ENCODE measurements around the gene OGFOD3.

Gene OGFOD3

DNA sequence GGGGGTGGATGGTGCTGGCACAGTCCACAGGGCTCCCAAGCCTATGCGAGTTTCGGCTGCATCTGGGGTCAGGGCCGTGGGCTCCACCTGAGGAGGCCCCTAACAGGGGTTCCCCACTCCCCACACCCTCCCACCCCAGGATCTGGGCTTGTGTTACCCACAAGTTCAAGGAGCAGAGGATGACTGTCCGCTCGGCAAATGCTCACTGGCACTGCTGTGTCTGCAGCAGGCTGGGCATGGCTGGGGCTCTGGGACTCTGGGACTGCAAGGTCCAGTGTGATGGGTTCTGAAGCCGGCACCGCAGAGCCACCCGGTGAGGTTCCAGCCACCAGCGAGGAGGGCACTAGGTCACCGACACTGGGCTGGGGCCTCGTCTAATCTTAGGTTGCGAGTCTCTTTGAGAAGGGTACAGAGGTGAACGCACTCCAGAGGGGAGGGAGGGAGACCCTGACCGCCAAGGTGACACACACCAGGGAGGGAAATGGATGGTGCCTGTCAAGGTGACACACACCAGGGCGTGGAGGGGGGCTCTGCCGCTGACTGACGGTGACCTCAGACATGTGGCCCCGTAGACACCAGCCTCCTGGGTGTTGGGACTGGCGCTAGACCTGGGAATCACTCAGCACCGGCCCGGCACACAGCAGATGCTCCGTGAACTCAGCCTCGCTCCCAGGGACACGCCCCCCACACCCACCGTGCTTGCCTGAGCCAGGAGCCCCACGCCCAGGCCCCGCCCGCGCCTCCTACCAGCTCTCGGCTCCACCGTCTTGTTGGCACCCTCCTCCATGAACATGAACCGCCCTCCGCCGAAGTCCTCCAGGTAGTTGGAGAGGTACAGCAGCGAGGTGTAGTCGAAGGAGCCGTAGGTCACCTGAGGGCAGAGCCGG is 20.7 kb downstream of the OGFOD3 start:
- DNase-seq: no peak
- TF ChIP-seq POLR2A (IDR thresholded peaks at IDR 0.05; ENCODE audit: low read length): no peak
- TF ChIP-seq GATA1 (IDR thresholded peaks at IDR 0.05; ENCODE audit: low read depth, low read length): no peak

DNA sequence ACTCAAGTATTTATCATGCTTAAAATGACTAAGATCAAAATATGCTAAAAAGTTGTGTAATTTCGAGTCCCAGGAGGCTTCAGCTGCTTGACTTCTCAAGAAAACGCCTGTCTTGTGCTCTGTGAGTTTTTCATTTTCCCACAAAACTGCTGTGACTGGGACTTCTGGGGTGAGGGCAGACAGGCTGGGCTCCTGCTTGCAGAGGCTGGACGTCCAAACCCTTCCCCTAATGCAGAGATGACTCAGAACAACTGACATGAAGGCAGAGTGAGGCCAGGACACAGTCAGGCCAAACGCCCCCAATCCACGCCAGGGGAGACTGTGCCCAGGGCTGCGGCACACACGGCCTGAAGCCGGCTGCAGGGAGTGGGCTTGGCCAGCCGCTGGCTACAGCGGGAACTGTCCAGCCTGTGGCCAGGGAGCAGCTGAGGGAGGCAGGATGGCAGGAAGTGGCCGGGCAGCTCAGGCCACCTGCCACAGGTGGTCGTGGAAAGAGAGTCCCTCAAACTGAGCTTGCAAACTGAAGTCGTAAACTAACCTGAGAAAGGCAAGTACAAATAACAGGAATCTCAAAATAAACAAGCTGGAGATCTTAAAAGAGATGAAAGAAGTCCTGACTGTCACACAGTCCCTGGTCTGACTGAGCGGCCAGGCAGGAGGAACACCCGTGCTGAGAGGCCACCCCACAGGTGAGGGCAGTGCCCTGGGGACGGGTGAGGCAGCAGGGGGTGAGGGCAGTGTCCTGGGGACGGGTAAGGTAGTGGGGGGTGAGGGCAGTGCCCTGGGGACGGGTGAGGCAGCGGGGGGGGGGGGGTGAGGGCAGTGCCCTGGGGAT is 21.6 kb downstream of the OGFOD3 start:
- no peak for DNase-seq
- TF ChIP-seq POLR2A (IDR thresholded peaks at IDR 0.05; ENCODE audit: low read length): no peak
- no peak for TF ChIP-seq GATA1 (IDR thresholded peaks at IDR 0.05; ENCODE audit: low read depth, low read length)

DNA sequence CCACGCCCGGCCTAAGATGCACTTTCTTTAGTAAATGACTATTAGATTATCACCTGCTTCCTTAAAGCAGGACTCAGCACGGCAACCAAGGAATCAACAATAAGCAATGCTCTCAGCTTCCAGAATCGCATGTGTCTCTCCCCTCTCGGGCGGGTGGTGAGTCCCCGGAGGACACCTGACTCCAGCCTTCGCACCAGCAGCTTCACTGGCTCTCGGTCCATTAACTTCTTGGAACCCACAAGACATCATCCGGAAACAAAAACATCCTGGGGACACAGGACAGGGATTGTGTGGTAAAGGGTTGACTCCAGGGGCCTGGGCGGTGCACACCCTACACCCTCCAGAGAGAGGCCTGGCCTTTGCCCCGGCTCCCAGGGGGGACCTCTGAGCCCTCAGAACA is 24.1 kb downstream of the OGFOD3 start:
- TF ChIP-seq GATA1 (IDR thresholded peaks at IDR 0.05; ENCODE audit: low read depth, low read length) (no peak), POLR2A (IDR thresholded peaks at IDR 0.05; ENCODE audit: low read length) (no peak)
- DNase-seq: no peak

DNA sequence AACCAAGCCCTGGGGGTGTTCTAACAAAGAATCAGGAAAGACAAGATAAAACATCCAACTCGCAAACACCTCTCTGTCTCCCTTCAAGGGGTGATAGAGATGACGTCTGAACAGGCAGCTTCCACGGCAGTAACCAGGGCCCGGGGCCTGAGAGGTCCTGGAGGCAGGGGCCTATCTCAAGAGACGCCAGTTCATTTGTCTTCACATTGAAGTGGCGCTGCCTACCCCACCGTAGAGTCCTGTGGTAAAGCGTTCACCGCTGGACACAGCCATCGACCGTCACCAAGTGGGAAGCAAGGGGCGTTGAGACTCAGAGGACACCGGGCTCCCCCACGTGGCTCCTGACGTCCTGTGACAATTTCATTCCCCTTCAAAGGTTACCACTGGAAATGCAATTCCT is 25.4 kb downstream of the OGFOD3 start:
- TF ChIP-seq POLR2A (IDR thresholded peaks at IDR 0.05; ENCODE audit: low read length) (no peak), GATA1 (IDR thresholded peaks at IDR 0.05; ENCODE audit: low read depth, low read length) (no peak)

DNA sequence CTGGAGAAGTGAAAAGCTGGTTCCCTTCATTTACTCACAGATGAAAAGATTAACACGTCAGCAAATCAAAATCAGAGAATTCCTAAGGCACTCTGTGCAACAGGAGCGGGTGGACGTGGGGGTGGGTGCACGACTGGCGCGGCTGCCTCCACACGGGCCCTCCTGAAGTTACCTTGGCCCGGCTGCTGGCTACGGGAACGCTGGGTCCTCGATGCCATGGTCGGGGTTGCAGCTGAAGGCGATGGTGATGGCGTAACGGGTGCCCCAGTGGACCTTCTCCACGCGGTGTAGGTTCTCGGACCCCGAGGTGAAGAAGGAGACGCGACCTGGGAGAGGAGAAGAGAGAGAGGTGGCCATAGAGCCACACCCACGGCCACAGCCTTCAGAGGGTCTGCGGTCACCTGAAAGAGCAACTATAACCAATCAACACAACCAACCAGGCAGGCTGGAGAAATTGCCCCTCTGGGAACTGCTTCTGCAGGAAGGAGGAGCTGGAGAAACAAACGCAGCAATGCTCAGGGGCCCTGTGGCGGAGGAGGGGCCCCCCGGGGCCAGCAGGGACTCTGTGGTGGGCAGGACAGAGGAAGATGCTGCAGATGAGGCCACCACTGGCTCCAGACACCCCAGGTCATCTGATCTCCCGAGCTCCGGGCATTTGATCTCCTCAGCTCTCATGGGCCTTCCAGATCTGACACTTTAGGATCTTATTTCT is 26.0 kb downstream of the OGFOD3 start:
- TF ChIP-seq GATA1 (IDR thresholded peaks at IDR 0.05; ENCODE audit: low read depth, low read length) (no peak), POLR2A (IDR thresholded peaks at IDR 0.05; ENCODE audit: low read length) (no peak)
- DNase-seq: no peak

More for the DNA sequence above, 25.4 kb downstream of the OGFOD3 start:
- DNase-seq: no peak

DNA sequence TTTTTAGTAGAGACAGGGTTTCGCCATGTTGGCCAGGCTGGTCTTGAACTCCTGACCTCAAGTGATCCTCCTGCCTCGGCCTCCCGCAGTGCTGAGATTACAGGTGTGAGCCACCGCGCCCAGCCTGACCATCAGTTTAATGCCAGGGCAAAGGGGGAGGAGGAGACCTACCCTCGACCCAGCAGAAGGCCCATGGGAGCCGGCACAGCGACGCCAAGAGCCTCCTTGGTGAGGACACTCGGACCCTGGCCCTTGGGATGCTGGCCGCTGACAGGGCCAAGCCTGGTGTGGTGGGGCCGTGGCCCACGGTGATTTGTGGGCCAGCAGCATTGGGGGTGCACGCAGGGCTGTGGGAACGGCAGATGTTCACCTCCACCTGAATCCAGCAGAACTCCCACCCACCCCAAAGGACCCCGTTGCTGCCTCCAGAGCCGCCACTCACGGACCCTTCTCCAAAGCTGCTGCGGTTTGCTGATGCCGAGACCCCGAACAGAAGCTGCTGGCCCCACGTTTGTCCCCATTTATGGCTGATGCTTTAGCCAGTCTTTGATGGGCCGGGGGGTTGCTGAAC is 26.8 kb downstream of the OGFOD3 start:
- DNase-seq: no peak
- TF ChIP-seq GATA1 (IDR thresholded peaks at IDR 0.05; ENCODE audit: low read depth, low read length) (no peak), POLR2A (IDR thresholded peaks at IDR 0.05; ENCODE audit: low read length) (no peak)

DNA sequence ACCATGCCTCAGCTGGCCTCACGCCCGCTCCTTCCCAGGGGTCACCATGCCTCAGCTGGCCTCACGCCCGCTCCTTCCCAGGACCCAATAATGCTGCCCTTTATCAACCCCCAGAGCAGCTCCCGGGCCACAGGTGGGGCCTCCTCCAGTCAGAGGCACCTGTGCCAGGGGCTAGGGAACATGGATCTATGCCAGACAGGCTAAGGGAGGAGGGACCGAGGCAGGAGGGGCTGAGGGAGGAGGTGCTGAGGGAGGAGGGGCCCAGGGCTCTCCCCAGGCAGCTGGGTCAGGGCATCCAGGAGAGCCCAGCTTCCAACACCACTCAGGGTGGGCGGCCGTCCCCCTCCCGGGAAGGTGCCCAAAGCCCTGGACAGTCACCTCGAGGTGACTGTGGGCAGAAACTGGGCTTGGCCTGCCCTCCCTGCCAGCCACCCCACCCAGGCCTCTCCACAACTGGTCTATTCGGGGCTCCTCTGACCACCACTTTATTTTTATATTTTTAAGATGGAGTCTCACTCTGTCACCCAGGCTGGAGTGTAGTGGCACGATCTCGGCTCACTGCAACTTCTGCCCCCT is 27.4 kb downstream of the OGFOD3 start:
- no peak for TF ChIP-seq POLR2A (IDR thresholded peaks at IDR 0.05; ENCODE audit: low read length)
- TF ChIP-seq GATA1 (IDR thresholded peaks at IDR 0.05; ENCODE audit: low read depth, low read length): no peak
- DNase-seq: no peak

DNA sequence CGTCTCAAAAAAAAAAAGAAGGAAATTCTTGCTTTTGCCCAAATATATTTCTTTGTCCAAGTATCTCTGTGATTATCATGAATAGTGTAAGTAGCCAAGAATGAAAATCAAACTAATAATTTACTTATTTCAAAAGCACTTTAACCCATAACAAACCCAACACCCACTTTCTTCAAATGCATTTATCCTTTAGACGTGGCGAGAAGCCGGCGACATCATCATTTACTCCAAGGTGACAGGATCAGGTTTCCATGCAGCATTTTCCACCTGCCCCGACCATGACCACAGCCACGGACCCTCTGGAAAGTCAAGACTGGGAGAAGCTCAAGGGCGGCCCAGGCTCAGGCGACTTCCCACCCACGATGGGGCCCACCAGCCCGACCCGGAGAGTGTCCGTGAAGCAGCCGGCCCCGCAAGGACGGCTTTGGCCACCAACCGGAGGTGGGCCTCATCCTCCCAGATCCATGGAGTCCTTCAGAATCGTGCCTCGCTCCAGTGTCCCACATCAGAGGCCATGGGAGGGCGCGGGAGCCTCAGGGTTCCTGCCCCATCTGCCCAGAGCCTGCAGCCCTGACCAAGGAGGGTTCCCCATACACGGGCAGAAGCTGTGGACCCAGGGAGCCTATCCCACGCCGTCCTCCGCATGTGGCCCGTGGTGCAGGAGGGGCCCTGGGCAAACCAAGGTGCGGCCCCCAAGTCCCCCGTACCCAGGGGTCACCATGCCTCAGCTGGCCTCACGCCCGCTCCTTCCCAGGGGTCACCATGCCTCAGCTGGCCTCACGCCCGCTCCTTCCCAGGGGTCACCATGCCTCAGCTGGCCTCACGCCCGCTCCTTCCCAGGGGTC is 28.1 kb downstream of the OGFOD3 start:
- no peak for DNase-seq
- TF ChIP-seq POLR2A (IDR thresholded peaks at IDR 0.05; ENCODE audit: low read length): no peak
- no peak for TF ChIP-seq GATA1 (IDR thresholded peaks at IDR 0.05; ENCODE audit: low read depth, low read length)

DNA sequence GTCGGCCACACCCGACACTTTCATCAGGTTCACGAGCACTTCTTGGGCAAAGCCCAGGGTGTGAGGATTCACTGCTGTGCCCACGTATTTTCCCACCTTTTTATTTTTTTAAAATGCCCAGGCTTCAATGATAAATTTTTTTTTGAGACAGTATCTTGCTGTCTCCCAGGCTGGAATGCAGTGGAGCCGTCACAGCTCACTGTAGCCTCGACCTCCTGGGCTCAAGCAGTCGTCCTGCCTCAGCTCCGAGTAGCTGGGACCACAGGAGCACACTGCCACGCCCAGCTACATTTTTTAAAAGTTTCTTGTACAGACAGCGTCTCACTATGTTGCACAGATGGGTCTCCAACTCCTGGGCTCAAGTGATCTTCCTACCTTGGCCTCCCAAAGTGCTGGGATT is 29.0 kb downstream of the OGFOD3 start:
- TF ChIP-seq GATA1 (IDR thresholded peaks at IDR 0.05; ENCODE audit: low read depth, low read length): no peak
- TF ChIP-seq POLR2A (IDR thresholded peaks at IDR 0.05; ENCODE audit: low read length): no peak
- DNase-seq: no peak

DNA sequence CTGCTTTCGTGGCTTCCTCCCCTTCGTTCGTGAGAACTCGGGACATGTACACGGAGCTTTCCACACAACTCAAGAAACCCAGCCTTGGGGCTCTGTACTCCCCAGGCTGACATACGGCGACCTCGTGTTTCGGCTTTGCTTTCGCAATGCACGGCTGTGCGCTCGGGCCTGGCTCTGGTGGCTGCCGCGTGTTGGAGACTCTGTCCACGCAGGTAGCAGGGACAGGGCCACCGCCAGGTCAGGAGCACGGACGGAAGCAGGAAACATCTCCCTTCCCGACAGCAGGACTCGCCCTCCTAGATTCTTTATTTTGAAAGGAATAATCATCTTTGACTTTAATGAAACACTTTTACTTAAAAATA is 29.5 kb downstream of the OGFOD3 start:
- no peak for TF ChIP-seq POLR2A (IDR thresholded peaks at IDR 0.05; ENCODE audit: low read length)
- TF ChIP-seq GATA1 (IDR thresholded peaks at IDR 0.05; ENCODE audit: low read depth, low read length): no peak
- DNase-seq: no peak

DNA sequence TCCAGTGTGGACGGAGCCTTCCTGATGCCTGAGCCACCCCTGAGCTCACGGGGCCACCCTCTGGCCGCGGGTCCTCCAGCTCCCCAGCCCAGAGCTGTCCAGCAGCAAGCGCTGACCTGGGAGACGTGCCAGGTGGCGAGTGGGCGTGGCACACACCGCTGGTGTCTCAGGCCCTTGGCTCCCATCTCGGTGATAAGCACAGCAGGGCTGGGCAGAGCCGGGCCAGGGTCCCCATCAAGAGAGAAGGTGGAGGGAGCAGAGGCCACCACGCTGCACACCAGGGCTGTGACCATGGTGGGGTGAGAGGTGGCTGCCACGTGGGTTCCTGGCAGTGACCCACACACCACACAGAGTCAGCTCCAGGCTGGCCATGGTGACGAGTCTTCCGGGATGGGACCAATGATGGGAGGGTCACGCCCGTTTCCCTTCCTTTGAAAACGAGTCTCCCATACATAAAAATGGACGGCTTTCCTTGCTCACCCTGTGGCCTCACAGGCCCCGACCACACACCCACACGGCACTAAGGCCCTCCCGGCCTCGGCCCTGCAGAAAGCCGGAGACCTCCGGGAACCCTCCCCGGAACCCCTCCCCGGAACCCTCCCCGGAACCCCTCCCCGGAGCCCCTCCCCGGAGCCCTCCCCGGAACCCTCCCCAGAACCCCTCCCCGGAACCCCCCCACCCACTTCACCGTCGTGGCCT is 30.0 kb downstream of the OGFOD3 start:
- no peak for TF ChIP-seq POLR2A (IDR thresholded peaks at IDR 0.05; ENCODE audit: low read length)
- TF ChIP-seq GATA1 (IDR thresholded peaks at IDR 0.05; ENCODE audit: low read depth, low read length): no peak
- peak; percentile 39 to 52 for DNase-seq

DNA sequence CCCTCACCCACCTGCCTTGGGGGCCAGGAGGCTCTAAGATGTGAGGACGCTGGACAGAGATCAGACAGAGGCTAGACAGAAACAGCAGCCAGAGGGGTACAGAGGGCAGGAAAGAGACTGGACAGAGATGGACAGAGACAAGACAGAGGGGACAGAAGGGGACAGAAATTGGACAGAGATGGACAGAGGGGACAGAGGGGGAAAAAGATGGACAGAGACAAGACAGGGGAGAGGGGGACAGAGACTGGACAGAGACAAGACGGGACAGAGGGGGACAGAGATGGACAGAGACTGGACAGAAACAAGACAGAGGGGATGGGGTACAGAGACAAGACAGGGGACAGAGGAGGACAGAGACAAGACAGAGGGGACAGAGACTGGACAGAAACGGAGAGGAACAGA is 30.7 kb downstream of the OGFOD3 start:
- DNase-seq: no peak
- TF ChIP-seq GATA1 (IDR thresholded peaks at IDR 0.05; ENCODE audit: low read depth, low read length): no peak
- TF ChIP-seq POLR2A (IDR thresholded peaks at IDR 0.05; ENCODE audit: low read length): no peak
